Measurements from ENCODE around the gene TNIK.

The TNIK gene

DNA sequence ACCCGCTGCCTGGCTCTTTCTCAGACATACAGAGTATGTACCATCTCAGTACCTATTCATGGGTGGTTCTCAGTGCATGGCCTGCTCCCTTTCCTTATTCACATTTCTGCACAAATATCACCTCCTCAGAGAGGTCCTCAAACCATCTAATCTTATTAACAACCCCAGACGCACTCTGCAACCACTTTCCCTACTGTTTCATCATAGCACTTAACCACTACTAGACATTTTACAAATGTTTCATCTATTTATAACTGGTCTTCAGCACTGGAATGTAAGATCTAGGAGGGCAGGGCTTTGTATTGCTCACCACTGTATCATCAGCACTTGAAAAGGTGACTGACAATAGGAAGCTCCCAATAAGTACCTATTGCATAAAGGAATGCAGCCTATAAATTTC, 45.1 kb downstream of the TNIK start:
- Histone ChIP-seq H3K4me2 (ENCODE audit: low read depth, low read length, poor library complexity, severe bottlenecking) (no peak overlapping the region), H3K27me3 (ENCODE audit: insufficient read depth, low read length, poor library complexity, severe bottlenecking) (no peaks in the 10 kb centered on the region), H3K4me1 (ENCODE audit: insufficient read depth, low read length, poor library complexity, severe bottlenecking) (peaks cover 2% of the 10 kb centered on the region), H3K4me3 (ENCODE audit: low read length, poor library complexity, severe bottlenecking) (no peak overlapping the region), H2AFZ (ENCODE audit: low read length) (no peak overlapping the region), H3K9me3 (ENCODE audit: insufficient read depth, low read depth, low read length) (no peaks in the 10 kb centered on the region), H3K9ac (ENCODE audit: low read depth, low read length, poor library complexity, severe bottlenecking) (no peak overlapping the region), H3K79me2 (ENCODE audit: insufficient read depth, low read length) (peaks cover 91% of the 10 kb centered on the region), H3K9me2 (replicated peaks; ENCODE audit: low read depth, low read length) (no peaks in the 10 kb centered on the region), H4K20me1 (ENCODE audit: insufficient read depth, low read length, poor library complexity, severe bottlenecking) (no peaks in the 10 kb centered on the region), H3K36me3 (ENCODE audit: insufficient read depth, low read length) (no peaks in the 10 kb centered on the region), H3F3A (ENCODE audit: low read depth) (no peaks in the 10 kb centered on the region)
- TF ChIP-seq CTCF (conservative IDR thresholded peaks at IDR 0.05; ENCODE audit: low read length) (no peak), EZH2phosphoT487 (IDR thresholded peaks at IDR 0.05; ENCODE audit: borderline replicate concordance) (no peak)

DNA sequence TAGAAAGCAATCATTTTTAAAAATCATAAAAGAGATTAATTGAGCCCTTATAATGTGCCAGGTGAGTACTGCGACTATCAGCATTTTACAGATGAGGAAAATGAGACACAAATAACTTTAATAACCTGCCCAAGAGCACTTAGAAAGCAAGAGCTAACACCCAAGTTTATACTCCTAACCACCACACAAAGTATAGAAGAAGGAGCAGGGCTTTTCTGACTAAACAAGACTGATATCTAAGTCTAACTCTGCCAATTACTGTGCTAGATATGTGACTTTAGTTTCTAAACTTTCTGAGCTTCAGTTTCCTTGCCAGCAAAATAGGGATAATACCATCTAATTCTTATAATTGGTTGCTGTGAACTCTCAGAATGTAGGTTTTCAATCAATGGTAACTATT, 47.7 kb downstream of the TNIK start:
- Histone ChIP-seq H2AFZ (ENCODE audit: low read length) (no peak overlapping the region), H3K9me2 (replicated peaks; ENCODE audit: low read depth, low read length) (no peaks in the 10 kb centered on the region), H3K79me2 (ENCODE audit: insufficient read depth, low read length) (peaks cover 89% of the 10 kb centered on the region), H3K4me2 (ENCODE audit: low read depth, low read length, poor library complexity, severe bottlenecking) (no peak overlapping the region), H3K36me3 (ENCODE audit: insufficient read depth, low read length) (no peaks in the 10 kb centered on the region), H3K4me3 (ENCODE audit: low read length, poor library complexity, severe bottlenecking) (no peak overlapping the region), H4K20me1 (ENCODE audit: insufficient read depth, low read length, poor library complexity, severe bottlenecking) (no peaks in the 10 kb centered on the region), H3K4me1 (ENCODE audit: insufficient read depth, low read length, poor library complexity, severe bottlenecking) (peaks cover 5% of the 10 kb centered on the region), H3F3A (ENCODE audit: low read depth) (no peaks in the 10 kb centered on the region), H3K27me3 (ENCODE audit: insufficient read depth, low read length, poor library complexity, severe bottlenecking) (no peaks in the 10 kb centered on the region), H3K9ac (ENCODE audit: low read depth, low read length, poor library complexity, severe bottlenecking) (no peak overlapping the region), H3K9me3 (ENCODE audit: insufficient read depth, low read depth, low read length) (no peaks in the 10 kb centered on the region)
- TF ChIP-seq EZH2phosphoT487 (IDR thresholded peaks at IDR 0.05; ENCODE audit: borderline replicate concordance) (no peak), CTCF (conservative IDR thresholded peaks at IDR 0.05; ENCODE audit: low read length) (no peak)

- no peak overlapping the region for H2AFZ ChIP-seq (ENCODE audit: low read length)
- H3K9me2 ChIP-seq (replicated peaks; ENCODE audit: low read depth, low read length) = no peaks in the 10 kb centered on the region
- no peak overlapping the region for H3K4me3 ChIP-seq (ENCODE audit: low read length, poor library complexity, severe bottlenecking)
- no peaks in the 10 kb centered on the region for H3K27me3 ChIP-seq (ENCODE audit: insufficient read depth, low read length, poor library complexity, severe bottlenecking)
- H3K4me2 ChIP-seq (ENCODE audit: low read depth, low read length, poor library complexity, severe bottlenecking) = no peak overlapping the region
- TF ChIP-seq CTCF (conservative IDR thresholded peaks at IDR 0.05; ENCODE audit: low read length) (no peak), EZH2phosphoT487 (IDR thresholded peaks at IDR 0.05; ENCODE audit: borderline replicate concordance) (no peak)
- no peak overlapping the region for H3K9ac ChIP-seq (ENCODE audit: low read depth, low read length, poor library complexity, severe bottlenecking)
- no peaks in the 10 kb centered on the region for H3K36me3 ChIP-seq (ENCODE audit: insufficient read depth, low read length)
- no peaks in the 10 kb centered on the region for H3K9me3 ChIP-seq (ENCODE audit: insufficient read depth, low read depth, low read length)
- peaks cover 5% of the 10 kb centered on the region for H3K4me1 ChIP-seq (ENCODE audit: insufficient read depth, low read length, poor library complexity, severe bottlenecking)
- no peaks in the 10 kb centered on the region for H3F3A ChIP-seq (ENCODE audit: low read depth)
- no peaks in the 10 kb centered on the region for H4K20me1 ChIP-seq (ENCODE audit: insufficient read depth, low read length, poor library complexity, severe bottlenecking)
- H3K79me2 ChIP-seq (ENCODE audit: insufficient read depth, low read length) = peaks cover 90% of the 10 kb centered on the region
These were observed 48.2 kb downstream of the TNIK start for GRCh38 chr3:171412054-171412453.

All from Loucy (cell line).